ENCODE results near the gene DAGLA.
"Not testable (repeated sequence)": the region's sequence is repeated elsewhere in the genome, so short reads cannot be mapped to it uniquely, and the experiment has no call there.

The DAGLA gene

GRCh38 chr11:61679893-61680621 lies at the start of gene DAGLA:
Gene DAGLA, plus strand, starts transcription at chr11:61680391. Its CDS starts 39,765 bp downstream, at chr11:61720156.
- no peak for FAIRE-seq

GRCh38 chr11:61632096-61632495 lies 48.1 kb upstream of the DAGLA start:
- FAIRE-seq: no peak

GRCh38 chr11:61635304-61635703 lies 44.9 kb upstream of the DAGLA start:
- no peak for FAIRE-seq

- FAIRE-seq: no peak
These were observed 44.4 kb upstream of the DAGLA start for GRCh38 chr11:61635787-61636186.

- FAIRE-seq: no peak
These were observed 43.5 kb upstream of the DAGLA start for GRCh38 chr11:61636676-61637075.

GRCh38 chr11:61637277-61637676 lies 42.9 kb upstream of the DAGLA start:
- no peak for FAIRE-seq

GRCh38 chr11:61639816-61640443 lies 40.3 kb upstream of the DAGLA start:
- FAIRE-seq: no peak

GRCh38 chr11:61642162-61642561 lies 38.0 kb upstream of the DAGLA start:
- FAIRE-seq: no peak

- no peak for FAIRE-seq
These were observed 34.9 kb upstream of the DAGLA start for GRCh38 chr11:61645179-61645868.

- no peak for FAIRE-seq
These were observed 32.7 kb upstream of the DAGLA start for GRCh38 chr11:61647529-61647928.

- FAIRE-seq: no peak
These were observed 29.2 kb upstream of the DAGLA start for GRCh38 chr11:61650781-61651571.

GRCh38 chr11:61652135-61652534 lies 28.1 kb upstream of the DAGLA start:
- no peak for FAIRE-seq

GRCh38 chr11:61654397-61654829 lies 25.8 kb upstream of the DAGLA start:
- FAIRE-seq: no peak

GRCh38 chr11:61655266-61656159 lies 24.7 kb upstream of the DAGLA start:
- not testable (repeated sequence) for FAIRE-seq

GRCh38 chr11:61656347-61657077 lies 23.7 kb upstream of the DAGLA start:
- no peak for FAIRE-seq

GRCh38 chr11:61657566-61658290 lies 22.5 kb upstream of the DAGLA start:
- no peak for FAIRE-seq

- no peak for FAIRE-seq
These were observed 20.6 kb upstream of the DAGLA start for GRCh38 chr11:61659413-61660196.

GRCh38 chr11:61660997-61661396 lies 19.2 kb upstream of the DAGLA start:
- not testable (repeated sequence) for FAIRE-seq

GRCh38 chr11:61666684-61667297 lies 13.4 kb upstream of the DAGLA start:
- FAIRE-seq: no peak
